ENCODE measurements around the gene ROPN1B.

- TF ChIP-seq CTCF (IDR thresholded peaks at IDR 0.05; ENCODE audit: low read depth, low read length) (no peak), POLR2A (IDR thresholded peaks at IDR 0.05; ENCODE audit: extremely low read depth, insufficient read length) (no peak), MYC (IDR thresholded peaks at IDR 0.05; ENCODE audit: low read depth, low read length) (no peak), MAX (IDR thresholded peaks at IDR 0.05; ENCODE audit: low read depth, low read length) (no peak)
Measured at GRCh38 chr3:126024049-126024854, 55.3 kb downstream of the ROPN1B start.
